SJSA1 (cell line): ENCODE data around the gene AKAP13. TPM values are rescaled to one million over a fixed set of nuclear protein-coding genes. Genes with fewer than 3 reads are reported as not detected.
"Not testable (repeated sequence)": the region's sequence is repeated elsewhere in the genome, so short reads cannot be mapped to it uniquely, and the experiment has no call there.

Experiments used
- DNase-seq, 2 experiments: peaks; one replicate each; pipeline ENCODE4 v3.0.0-alpha.2; 2015 to 2020; ENCODE audit warnings: low spot score in 2 of 2, low read depth in 1 of 2
- H3K27ac ChIP-seq: fragments of 250-450 bp; sonication (Bioruptor Pico); 2 replicates; pipeline ENCODE4 v1.5.1; 2020; ENCODE audit warnings: mild to moderate bottlenecking, moderate library complexity
- H3K27me3 ChIP-seq: fragments of 250-450 bp; sonication (Bioruptor Pico); replicated peaks from 2 replicates; pipeline ENCODE4 v1.5.1; 2020; ENCODE audit warnings: mild to moderate bottlenecking, moderate library complexity
- H3K36me3 ChIP-seq: fragments of 250-450 bp; sonication (Bioruptor Pico); 2 replicates; pipeline ENCODE4 v1.5.1; 2020; ENCODE audit warnings: mild to moderate bottlenecking
- H3K4me1 ChIP-seq: fragments of 250-450 bp; sonication (Bioruptor Pico); replicated peaks from 2 replicates; pipeline ENCODE4 v1.6.1; 2021; ENCODE audit warnings: mild to moderate bottlenecking
- H3K4me3 ChIP-seq: fragments of 250-450 bp; sonication (Bioruptor Pico); 2 replicates; pipeline ENCODE4 v1.5.1; 2020; ENCODE audit warnings: mild to moderate bottlenecking
- H3K9me3 ChIP-seq: fragments of 250-450 bp; sonication (Bioruptor Pico); replicated peaks from 2 replicates; pipeline ENCODE4 v1.5.1; 2020; ENCODE audit warnings: mild to moderate bottlenecking
- total RNA-seq: library from RNA; depleted of rRNA; stranded (reverse); fragments of >200 nt; shearing (Covaris generic); gene quantifications from 2 replicates; pipeline ENCODE4 v1.2.3, GENCODE V29; 2014; rRNA removed

The AKAP13 gene
- 65.4 and 79.3 TPM in 2 replicates for total RNA-seq

GRCh38 chr15:85380217-85380811, at the start of gene AKAP13:
Gene AKAP13, plus strand, starts transcription at chr15:85380603. Its CDS starts 105,118 bp downstream, at chr15:85485721.
- peak; percentile 93 to 99 for DNase-seq
- Histone ChIP-seq H3K4me3 (peak within 1 kb of the TSS; percentile 97), H3K4me1 (peaks cover 10% of the 10 kb centered on the region), H3K27me3 (no peaks in the 10 kb centered on the region), H3K36me3 (peaks cover 7% of the 10 kb centered on the region), H3K27ac (peak within 1 kb of the TSS; percentile 77), H3K9me3 (no peaks in the 10 kb centered on the region)

- no peaks in the 10 kb centered on the region for H3K36me3 ChIP-seq
- no peak overlapping the region for H3K4me3 ChIP-seq
- H3K27me3 ChIP-seq, result no peaks in the 10 kb centered on the region
- peaks cover 44% of the 10 kb centered on the region for H3K4me1 ChIP-seq
- 0 out of 2 replicates have a peak overlapping the region, but pooled peaks have one; percentile 2 for H3K27ac ChIP-seq
- peak; percentile 75 to 87 for DNase-seq
- H3K9me3 ChIP-seq, result no peaks in the 10 kb centered on the region
These were observed 49.4 kb upstream of the AKAP13 start for GRCh38 chr15:85330901-85331588.

- Histone ChIP-seq H3K27me3 (no peaks in the 10 kb centered on the region), H3K4me3 (no peak overlapping the region), H3K4me1 (peaks cover 44% of the 10 kb centered on the region), H3K36me3 (no peaks in the 10 kb centered on the region), H3K9me3 (no peaks in the 10 kb centered on the region), H3K27ac (0 out of 2 replicates have a peak overlapping the region, but pooled peaks have one; percentile 2)
- no peak for DNase-seq
These were observed 48.6 kb upstream of the AKAP13 start for GRCh38 chr15:85331655-85332285.

GRCh38 chr15:85333132-85333831, 47.1 kb upstream of the AKAP13 start:
- DNase-seq, result peak in 1 of 2 experiments; percentile 86
- Histone ChIP-seq H3K36me3 (no peaks in the 10 kb centered on the region), H3K27me3 (no peaks in the 10 kb centered on the region), H3K4me1 (peaks cover 52% of the 10 kb centered on the region), H3K9me3 (no peaks in the 10 kb centered on the region), H3K27ac (peak overlapping the region; percentile 85), H3K4me3 (0 out of 2 replicates have a peak overlapping the region, but pooled peaks have one; percentile 2)

- no peak overlapping the region for H3K27ac ChIP-seq
- no peak for DNase-seq
- H3K4me3 ChIP-seq, result no peak overlapping the region
- H3K27me3 ChIP-seq, result no peaks in the 10 kb centered on the region
- no peaks in the 10 kb centered on the region for H3K9me3 ChIP-seq
- H3K36me3 ChIP-seq, result no peaks in the 10 kb centered on the region
- H3K4me1 ChIP-seq, result peaks cover 52% of the 10 kb centered on the region
These were observed 46.2 kb upstream of the AKAP13 start for GRCh38 chr15:85334241-85334640.

- DNase-seq, result no peak
- H3K9me3 ChIP-seq, result no peaks in the 10 kb centered on the region
- no peaks in the 10 kb centered on the region for H3K36me3 ChIP-seq
These were observed 45.0 kb upstream of the AKAP13 start for GRCh38 chr15:85335193-85335942.

GRCh38 chr15:85336880-85337279, 43.5 kb upstream of the AKAP13 start:
- Histone ChIP-seq H3K27me3 (no peaks in the 10 kb centered on the region), H3K27ac (no peak overlapping the region), H3K36me3 (no peaks in the 10 kb centered on the region), H3K9me3 (no peaks in the 10 kb centered on the region), H3K4me3 (no peak overlapping the region), H3K4me1 (peaks cover 42% of the 10 kb centered on the region)
- DNase-seq, result no peak

More at GRCh38 chr15:85335193-85335942, 45.0 kb upstream of the AKAP13 start:
- Histone ChIP-seq H3K4me1 (peaks cover 54% of the 10 kb centered on the region), H3K27me3 (no peaks in the 10 kb centered on the region), H3K27ac (no peak overlapping the region), H3K4me3 (no peak overlapping the region)

GRCh38 chr15:85337425-85338074, 42.9 kb upstream of the AKAP13 start:
- H3K36me3 ChIP-seq, result no peaks in the 10 kb centered on the region
- no peak for DNase-seq
- peaks cover 35% of the 10 kb centered on the region for H3K4me1 ChIP-seq
- no peak overlapping the region for H3K4me3 ChIP-seq
- 0 out of 2 replicates have a peak overlapping the region, but pooled peaks have one; percentile 10 for H3K27ac ChIP-seq
- no peaks in the 10 kb centered on the region for H3K27me3 ChIP-seq
- no peaks in the 10 kb centered on the region for H3K9me3 ChIP-seq

- H3K4me1 ChIP-seq, result peaks cover 37% of the 10 kb centered on the region
- H3K4me3 ChIP-seq, result no peak overlapping the region
- no peaks in the 10 kb centered on the region for H3K9me3 ChIP-seq
- peak overlapping the region; percentile 44; the same call in 1 of the 2 replicates for H3K27ac ChIP-seq
- no peak for DNase-seq
- H3K27me3 ChIP-seq, result no peaks in the 10 kb centered on the region
- no peaks in the 10 kb centered on the region for H3K36me3 ChIP-seq
These were observed 40.1 kb upstream of the AKAP13 start for GRCh38 chr15:85340321-85340665.

- no peaks in the 10 kb centered on the region for H3K36me3 ChIP-seq
- H3K9me3 ChIP-seq, result no peaks in the 10 kb centered on the region
- no peak overlapping the region for H3K27ac ChIP-seq
- no peak for DNase-seq
- no peaks in the 10 kb centered on the region for H3K27me3 ChIP-seq
- peaks cover 41% of the 10 kb centered on the region for H3K4me1 ChIP-seq
- no peak overlapping the region for H3K4me3 ChIP-seq
These were observed 39.6 kb upstream of the AKAP13 start for GRCh38 chr15:85340852-85341251.

- H3K4me3 ChIP-seq, H3K9me3 ChIP-seq, H3K36me3 ChIP-seq, H3K27me3 ChIP-seq, H3K27ac ChIP-seq, DNase-seq: not testable (repeated sequence)
- peaks cover 41% of the 10 kb centered on the region for H3K4me1 ChIP-seq
These were observed 38.2 kb upstream of the AKAP13 start for GRCh38 chr15:85342163-85342562.

GRCh38 chr15:85343443-85343842, 37.0 kb upstream of the AKAP13 start:
- not testable (repeated sequence) for H3K27me3 ChIP-seq, H3K4me3 ChIP-seq, H3K9me3 ChIP-seq, H3K36me3 ChIP-seq
- peak overlapping the region; percentile 90 for H3K27ac ChIP-seq
- H3K4me1 ChIP-seq, result peaks cover 32% of the 10 kb centered on the region
- peak in 1 of 2 experiments; percentile 72 for DNase-seq

GRCh38 chr15:85344241-85344640, 36.2 kb upstream of the AKAP13 start:
- not testable (repeated sequence) for H3K4me3 ChIP-seq, H3K9me3 ChIP-seq, H3K27me3 ChIP-seq, H3K36me3 ChIP-seq
- Histone ChIP-seq H3K4me1 (peaks cover 32% of the 10 kb centered on the region), H3K27ac (peak overlapping the region; percentile 90)
- peak in 1 of 2 experiments; percentile 57 for DNase-seq
